ENCODE results near the gene PRKG1. TPM values are rescaled to one million over a fixed set of nuclear protein-coding genes. Genes with fewer than 3 reads are reported as not detected.

The PRKG1 gene
- total RNA-seq, 1 donor = 19.5 TPM

DNA sequence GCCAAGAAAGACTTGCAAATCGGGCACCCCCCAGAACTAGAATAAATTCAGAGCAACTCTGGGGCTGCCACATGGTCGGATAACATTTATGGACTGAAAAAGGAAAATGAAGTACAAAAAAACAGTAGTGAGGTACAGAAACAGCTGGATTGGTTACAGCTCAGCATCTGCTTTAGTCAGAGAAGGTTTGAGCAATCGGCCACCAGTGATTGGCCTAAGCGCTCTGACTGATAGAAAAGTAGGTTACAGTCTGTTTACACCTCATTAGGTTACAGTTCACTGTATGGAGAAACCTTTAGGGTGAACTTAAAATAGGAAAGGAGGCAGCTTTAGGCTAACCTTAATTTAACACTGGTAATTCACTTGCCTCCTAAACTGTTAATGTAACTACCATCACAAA is 1137.8 kb downstream of the PRKG1 start:
- DNase-seq (ENCODE audit: insufficient read length, low spot score, missing footprints) = no peak
- Histone ChIP-seq H3K79me2 (ENCODE audit: insufficient read depth, low read length) (no peaks in the 10 kb centered on the region), H3K27ac (ENCODE audit: low read depth, low read length) (no peak overlapping the region), H3K27me3 (ENCODE audit: insufficient read depth, low read length) (no peaks in the 10 kb centered on the region), H3K4me3 (ENCODE audit: insufficient read depth, low read length) (no peak overlapping the region), H3K4me1 (ENCODE audit: insufficient read depth, low read length) (no peaks in the 10 kb centered on the region), H3K36me3 (ENCODE audit: insufficient read depth, low read length) (no peaks in the 10 kb centered on the region), H3K9me3 (ENCODE audit: low read depth, low read length) (no peaks in the 10 kb centered on the region), H4K20me1 (ENCODE audit: insufficient read depth, low read length) (no peaks in the 10 kb centered on the region), H2AFZ (ENCODE audit: low read length) (no peak overlapping the region), H3K4me2 (ENCODE audit: insufficient read depth, low read length) (no peak overlapping the region)
- TF ChIP-seq, protein P1, sequence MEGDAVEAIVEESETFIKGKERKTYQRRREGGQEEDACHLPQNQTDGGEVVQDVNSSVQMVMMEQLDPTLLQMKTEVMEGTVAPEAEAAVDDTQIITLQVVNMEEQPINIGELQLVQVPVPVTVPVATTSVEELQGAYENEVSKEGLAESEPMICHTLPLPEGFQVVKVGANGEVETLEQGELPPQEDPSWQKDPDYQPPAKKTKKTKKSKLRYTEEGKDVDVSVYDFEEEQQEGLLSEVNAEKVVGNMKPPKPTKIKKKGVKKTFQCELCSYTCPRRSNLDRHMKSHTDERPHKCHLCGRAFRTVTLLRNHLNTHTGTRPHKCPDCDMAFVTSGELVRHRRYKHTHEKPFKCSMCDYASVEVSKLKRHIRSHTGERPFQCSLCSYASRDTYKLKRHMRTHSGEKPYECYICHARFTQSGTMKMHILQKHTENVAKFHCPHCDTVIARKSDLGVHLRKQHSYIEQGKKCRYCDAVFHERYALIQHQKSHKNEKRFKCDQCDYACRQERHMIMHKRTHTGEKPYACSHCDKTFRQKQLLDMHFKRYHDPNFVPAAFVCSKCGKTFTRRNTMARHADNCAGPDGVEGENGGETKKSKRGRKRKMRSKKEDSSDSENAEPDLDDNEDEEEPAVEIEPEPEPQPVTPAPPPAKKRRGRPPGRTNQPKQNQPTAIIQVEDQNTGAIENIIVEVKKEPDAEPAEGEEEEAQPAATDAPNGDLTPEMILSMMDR (IDR thresholded peaks at IDR 0.05; ENCODE audit: extremely low read depth, low read depth, low read length) = no peak

DNA sequence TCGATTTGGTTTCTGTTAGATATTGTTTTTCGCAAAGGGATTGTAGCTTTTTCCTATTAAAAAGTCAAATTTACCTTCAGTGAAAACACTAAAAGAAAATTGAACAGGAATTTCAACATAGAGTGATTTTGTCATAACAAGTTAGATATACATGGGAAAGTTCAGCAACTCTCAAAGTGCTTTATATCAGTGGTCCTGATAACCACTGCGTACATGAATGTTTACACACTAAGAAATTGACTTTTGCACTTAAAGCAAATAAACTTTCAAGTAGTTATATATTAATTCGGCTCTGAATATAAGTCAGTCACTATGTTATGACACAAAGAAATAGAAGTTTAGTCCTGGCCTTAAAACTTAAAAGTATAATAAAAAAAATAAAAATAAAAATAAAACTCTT is 1138.5 kb downstream of the PRKG1 start:
- H3K36me3 ChIP-seq (ENCODE audit: insufficient read depth, low read length) = no peaks in the 10 kb centered on the region
- no peaks in the 10 kb centered on the region for H4K20me1 ChIP-seq (ENCODE audit: insufficient read depth, low read length)
- H3K4me1 ChIP-seq (ENCODE audit: insufficient read depth, low read length) = no peaks in the 10 kb centered on the region
- no peak for DNase-seq (ENCODE audit: insufficient read length, low spot score, missing footprints)
- H3K9me3 ChIP-seq (ENCODE audit: low read depth, low read length) = no peaks in the 10 kb centered on the region
- no peak overlapping the region for H3K27ac ChIP-seq (ENCODE audit: low read depth, low read length)
- H3K4me2 ChIP-seq (ENCODE audit: insufficient read depth, low read length) = no peak overlapping the region
- no peak overlapping the region for H3K4me3 ChIP-seq (ENCODE audit: insufficient read depth, low read length)
- no peaks in the 10 kb centered on the region for H3K27me3 ChIP-seq (ENCODE audit: insufficient read depth, low read length)
- H2AFZ ChIP-seq (ENCODE audit: low read length) = no peak overlapping the region
- TF ChIP-seq, protein P1 (IDR thresholded peaks at IDR 0.05; ENCODE audit: extremely low read depth, low read depth, low read length) = no peak
- H3K79me2 ChIP-seq (ENCODE audit: insufficient read depth, low read length) = no peaks in the 10 kb centered on the region

DNA sequence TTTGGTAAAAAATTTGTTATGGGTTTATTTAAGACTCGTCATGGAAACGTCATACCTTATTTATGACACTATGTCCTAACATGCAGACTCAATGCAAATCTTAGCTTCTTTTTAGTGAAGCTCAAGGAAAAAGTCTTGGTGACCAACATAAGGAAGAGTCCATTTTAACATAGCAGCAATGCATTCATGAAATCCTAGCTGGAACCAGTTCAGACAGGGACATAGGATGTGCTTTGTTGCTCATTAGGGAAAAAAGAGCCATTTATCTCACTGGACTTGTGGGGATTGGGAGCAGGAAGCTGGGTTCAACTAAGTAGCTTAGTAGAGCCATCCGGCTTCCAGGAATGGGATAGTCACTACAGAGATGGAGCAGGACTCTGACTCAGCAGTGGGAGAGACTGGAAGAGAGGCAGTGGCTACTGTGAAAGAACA is 1139.0 kb downstream of the PRKG1 start:
- no peak overlapping the region for H3K27ac ChIP-seq (ENCODE audit: low read depth, low read length)
- H3K4me1 ChIP-seq (ENCODE audit: insufficient read depth, low read length) = no peaks in the 10 kb centered on the region
- no peak overlapping the region for H3K4me2 ChIP-seq (ENCODE audit: insufficient read depth, low read length)
- H2AFZ ChIP-seq (ENCODE audit: low read length) = peak overlapping the region; percentile 42
- no peak overlapping the region for H3K4me3 ChIP-seq (ENCODE audit: insufficient read depth, low read length)
- no peaks in the 10 kb centered on the region for H3K36me3 ChIP-seq (ENCODE audit: insufficient read depth, low read length)
- TF ChIP-seq, protein P1 (IDR thresholded peaks at IDR 0.05; ENCODE audit: extremely low read depth, low read depth, low read length) = no peak
- no peaks in the 10 kb centered on the region for H3K27me3 ChIP-seq (ENCODE audit: insufficient read depth, low read length)
- no peak for DNase-seq (ENCODE audit: insufficient read length, low spot score, missing footprints)
- H3K9me3 ChIP-seq (ENCODE audit: low read depth, low read length) = no peaks in the 10 kb centered on the region
- H4K20me1 ChIP-seq (ENCODE audit: insufficient read depth, low read length) = no peaks in the 10 kb centered on the region
- H3K79me2 ChIP-seq (ENCODE audit: insufficient read depth, low read length) = no peaks in the 10 kb centered on the region

DNA sequence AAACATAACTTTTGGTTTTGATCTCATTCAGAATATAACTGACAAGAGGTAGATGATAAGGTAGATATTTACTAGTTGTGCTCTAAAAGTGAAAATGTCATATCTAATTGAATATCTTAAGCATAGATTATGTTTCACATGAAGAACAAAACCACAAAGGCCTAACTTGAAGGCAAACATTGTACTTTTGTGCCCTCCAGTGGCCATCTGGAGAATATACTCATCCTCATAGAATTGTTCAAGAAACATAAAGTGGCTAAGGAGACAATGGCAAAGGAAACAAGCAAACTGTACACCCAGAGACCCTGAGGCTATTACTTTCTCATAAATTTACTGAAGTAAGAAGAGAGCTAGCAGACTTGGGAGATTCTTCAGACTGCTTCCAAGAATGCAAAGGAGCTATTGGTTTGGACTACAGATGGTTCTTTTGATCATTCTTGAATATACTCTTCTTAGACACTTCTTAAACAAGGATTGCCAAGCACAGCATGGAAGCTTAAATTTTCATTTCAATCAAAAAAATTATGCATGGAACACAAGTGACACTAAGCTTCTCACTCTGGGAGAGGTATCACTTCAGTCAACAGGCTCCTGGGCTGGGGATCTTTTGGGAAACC is 1141.6 kb downstream of the PRKG1 start:
- TF ChIP-seq, protein P1 (IDR thresholded peaks at IDR 0.05; ENCODE audit: extremely low read depth, low read depth, low read length) = peak; percentile 74
- Histone ChIP-seq H4K20me1 (ENCODE audit: insufficient read depth, low read length) (no peaks in the 10 kb centered on the region), H3K36me3 (ENCODE audit: insufficient read depth, low read length) (no peaks in the 10 kb centered on the region), H3K9me3 (ENCODE audit: low read depth, low read length) (no peaks in the 10 kb centered on the region), H3K4me2 (ENCODE audit: insufficient read depth, low read length) (no peak overlapping the region), H3K79me2 (ENCODE audit: insufficient read depth, low read length) (no peaks in the 10 kb centered on the region), H2AFZ (ENCODE audit: low read length) (no peak overlapping the region), H3K4me3 (ENCODE audit: insufficient read depth, low read length) (no peak overlapping the region), H3K27ac (ENCODE audit: low read depth, low read length) (no peak overlapping the region), H3K4me1 (ENCODE audit: insufficient read depth, low read length) (no peaks in the 10 kb centered on the region), H3K27me3 (ENCODE audit: insufficient read depth, low read length) (no peaks in the 10 kb centered on the region)
- DNase-seq (ENCODE audit: insufficient read length, low spot score, missing footprints) = no peak
